HCT116 (cell line): Measurements from ENCODE around the gene LY86.

Experiments
- EZH2 ChIP-seq: fragments of 200-600 bp; sonication (generic); IDR thresholded peaks from 2 replicates; pipeline ENCODE4 v1.6.1; 2017; ENCODE audit warnings: antibody characterized with exemption, mixed run types
- EZH2phosphoT487 ChIP-seq: fragments of 200-600 bp; IDR thresholded peaks from 2 replicates; pipeline ENCODE4 v1.6.1; 2018; ENCODE audit warnings: antibody characterized with exemption, borderline replicate concordance
- POLR2A ChIP-seq: IDR thresholded peaks from 2 replicates; pipeline ENCODE4 v1.7.0; 2011; ENCODE audit warnings: borderline replicate concordance; ENCODE audit not compliant: insufficient read depth, insufficient read length; ENCODE audit errors: extremely low read depth
- POLR2AphosphoS5 ChIP-seq: IDR thresholded peaks from 2 replicates; pipeline ENCODE4 v1.6.1; 2011; ENCODE audit warnings: mild to moderate bottlenecking, low read depth, low read length, moderate library complexity
- RAD21 ChIP-seq: IDR thresholded peaks from 2 replicates; pipeline ENCODE4 v1.6.1; 2012; ENCODE audit warnings: low read depth, mild to moderate bottlenecking
- YY1 ChIP-seq: IDR thresholded peaks from 2 replicates; pipeline ENCODE4 v1.6.1; 2011; ENCODE audit warnings: low read length, low read depth, moderate library complexity, mild to moderate bottlenecking; ENCODE audit not compliant: insufficient replicate concordance; ENCODE audit errors: extremely low read depth
- ZNF274 ChIP-seq: fragments of 200-500 bp; sonication (Bioruptor generic); IDR thresholded peaks from 2 replicates; pipeline ENCODE4 v1.6.1; 2014; ENCODE audit warnings: mild to moderate bottlenecking, low read depth, low read length, inconsistent platforms
- TF ChIP-seq, protein P1 (sequence below): IDR thresholded peaks from 2 replicates; pipeline ENCODE4 v1.6.1; 2012
- TF ChIP-seq, protein P2 (sequence below), 3 experiments: fragments of 200-600 bp in 1 of 3; sonication (generic) in 1 of 3; IDR thresholded peaks in 2 of 3; conservative IDR thresholded peaks in 1 of 3; 2 replicates each; pipeline ENCODE4 v1.5.1; 2012 to 2017; ENCODE audit warnings: low read depth in 2 of 3, low read length in 2 of 3, antibody characterized with exemption in 1 of 3, borderline replicate concordance in 1 of 3, control low read depth in 1 of 3, mild to moderate bottlenecking in 1 of 3, mixed read lengths in 1 of 3, mixed run types in 1 of 3, moderate library complexity in 1 of 3; ENCODE audit not compliant: insufficient read depth in 1 of 3

DNA sequence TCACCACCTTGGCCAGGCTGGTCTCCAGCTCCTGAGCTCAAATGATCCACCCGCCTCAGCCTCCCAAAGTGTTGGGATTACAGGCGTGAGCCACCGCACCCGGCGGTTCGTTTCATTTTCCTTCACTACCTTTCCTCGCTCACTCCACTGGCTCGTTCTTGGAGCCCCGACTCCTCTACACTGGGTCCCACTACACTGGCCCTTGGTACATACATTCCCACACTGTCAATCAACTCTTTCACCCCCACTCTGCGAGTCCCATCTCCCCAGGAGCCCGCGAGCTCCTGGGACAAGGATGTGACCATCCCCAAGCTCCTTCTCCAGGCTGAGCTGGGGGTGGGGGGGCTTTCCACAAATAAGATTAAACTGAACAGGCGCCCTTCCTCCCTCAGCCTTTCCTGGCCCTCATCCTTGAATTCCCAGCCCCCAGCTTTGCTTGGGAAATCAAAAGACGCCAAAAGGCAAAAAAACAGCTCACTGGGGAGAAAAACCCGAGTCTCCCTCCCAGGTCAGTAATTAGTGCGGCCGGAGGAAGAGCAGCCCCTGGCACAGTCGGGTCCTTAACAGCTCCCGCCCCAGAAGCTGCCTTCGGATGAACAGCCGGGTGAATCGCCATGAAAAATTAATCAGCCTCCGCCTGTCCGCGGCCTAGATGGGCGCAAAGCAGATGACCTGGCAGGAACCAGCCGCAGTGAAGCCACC lies 42.8 kb upstream of the LY86 start:
- TF ChIP-seq, protein P1, sequence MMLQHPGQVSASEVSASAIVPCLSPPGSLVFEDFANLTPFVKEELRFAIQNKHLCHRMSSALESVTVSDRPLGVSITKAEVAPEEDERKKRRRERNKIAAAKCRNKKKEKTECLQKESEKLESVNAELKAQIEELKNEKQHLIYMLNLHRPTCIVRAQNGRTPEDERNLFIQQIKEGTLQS, result no peak
- TF ChIP-seq, protein P2, sequence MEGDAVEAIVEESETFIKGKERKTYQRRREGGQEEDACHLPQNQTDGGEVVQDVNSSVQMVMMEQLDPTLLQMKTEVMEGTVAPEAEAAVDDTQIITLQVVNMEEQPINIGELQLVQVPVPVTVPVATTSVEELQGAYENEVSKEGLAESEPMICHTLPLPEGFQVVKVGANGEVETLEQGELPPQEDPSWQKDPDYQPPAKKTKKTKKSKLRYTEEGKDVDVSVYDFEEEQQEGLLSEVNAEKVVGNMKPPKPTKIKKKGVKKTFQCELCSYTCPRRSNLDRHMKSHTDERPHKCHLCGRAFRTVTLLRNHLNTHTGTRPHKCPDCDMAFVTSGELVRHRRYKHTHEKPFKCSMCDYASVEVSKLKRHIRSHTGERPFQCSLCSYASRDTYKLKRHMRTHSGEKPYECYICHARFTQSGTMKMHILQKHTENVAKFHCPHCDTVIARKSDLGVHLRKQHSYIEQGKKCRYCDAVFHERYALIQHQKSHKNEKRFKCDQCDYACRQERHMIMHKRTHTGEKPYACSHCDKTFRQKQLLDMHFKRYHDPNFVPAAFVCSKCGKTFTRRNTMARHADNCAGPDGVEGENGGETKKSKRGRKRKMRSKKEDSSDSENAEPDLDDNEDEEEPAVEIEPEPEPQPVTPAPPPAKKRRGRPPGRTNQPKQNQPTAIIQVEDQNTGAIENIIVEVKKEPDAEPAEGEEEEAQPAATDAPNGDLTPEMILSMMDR (IDR thresholded peaks at IDR 0.05 in 2 of 3, conservative IDR thresholded peaks at IDR 0.05 in 1 of 3; ENCODE audit: borderline replicate concordance in 1 of 3, insufficient read depth in 1 of 3, low read depth in 2 of 3, low read length in 2 of 3), result no peak
- TF ChIP-seq YY1 (no peak), POLR2A (no peak), ZNF274 (no peak), POLR2AphosphoS5 (no peak), EZH2 (no peak), EZH2phosphoT487 (no peak), RAD21 (no peak)
